GM12873 (cell line): Measurements from ENCODE around the gene THBS3.

Experiments
- CTCF ChIP-seq: IDR thresholded peaks from 2 replicates; pipeline ENCODE4 v1.5.1; 2012; ENCODE audit warnings: low read depth, mild to moderate bottlenecking, moderate library complexity, low read length, control low read depth; ENCODE audit not compliant: insufficient read depth; ENCODE audit errors: missing control alignments

Gene THBS3

GRCh38 chr1:155208541-155209311 is 1.0 kb upstream of the THBS3 start, which contains the start of gene MTX1:
Gene MTX1 (plus strand): TSS chr1:155208695. CDS start chr1:155208805, 110 bp downstream.
- no peak for TF ChIP-seq CTCF

- peak; percentile 92 for TF ChIP-seq CTCF
Measured at GRCh38 chr1:155206891-155207805, 549 bp downstream of the THBS3 start.

GRCh38 chr1:155205969-155206593 is 1.6 kb downstream of the THBS3 start:
- TF ChIP-seq CTCF = no peak

GRCh38 chr1:155205035-155205434 is 2.7 kb downstream of the THBS3 start:
- TF ChIP-seq CTCF = no peak

- no peak for TF ChIP-seq CTCF
Measured at GRCh38 chr1:155202731-155203515, 4.8 kb downstream of the THBS3 start.

GRCh38 chr1:155202198-155202597 is 5.5 kb downstream of the THBS3 start:
- TF ChIP-seq CTCF = no peak

- TF ChIP-seq CTCF = no peak
Measured at GRCh38 chr1:155200920-155201319, 6.8 kb downstream of the THBS3 start.
